Measurements from ENCODE around the gene GADD45A. TPM values are rescaled to one million over a fixed set of nuclear protein-coding genes. Genes with fewer than 3 reads are reported as not detected.

Gene GADD45A
- total RNA-seq, 1 experiment from 2014 or later: 58.6 TPM

GRCh38 chr1:67696708-67697107 is 11.7 kb downstream of the GADD45A start:
- Mint-ChIP-seq H3K36me3 (ENCODE audit: insufficient read depth, unreplicated experiment) (peaks cover 6% of the 10 kb centered on the region), H3K4me3 (ENCODE audit: unreplicated experiment) (no peak overlapping the region), H3K27ac (ENCODE audit: unreplicated experiment) (no peak overlapping the region), H3K9me3 (ENCODE audit: unreplicated experiment) (no peaks in the 10 kb centered on the region), H3K4me1 (ENCODE audit: low read depth, unreplicated experiment) (peaks cover 22% of the 10 kb centered on the region), H3K27me3 (ENCODE audit: insufficient read depth, unreplicated experiment) (no peaks in the 10 kb centered on the region)
- Histone ChIP-seq H3K9me3 (no peaks in the 10 kb centered on the region), H3K4me1 (peaks cover 19% of the 10 kb centered on the region), H3K27me3 (replicated peaks; ENCODE audit: control insufficient read depth, insufficient read depth, low read length) (no peaks in the 10 kb centered on the region), H3K36me3 (ENCODE audit: control insufficient read depth, insufficient read depth, low read length) (no peaks in the 10 kb centered on the region), H3K4me3 (ENCODE audit: low read depth, low read length) (no peak overlapping the region)
- no peak for DNase-seq
- no peak for TF ChIP-seq CTCF (IDR thresholded peaks at IDR 0.05; ENCODE audit: insufficient read depth in 1 of 2, low read depth in 1 of 2, low read length in 1 of 2, severe bottlenecking in 1 of 2, unreplicated experiment in 1 of 2)
- ChIA-PET CTCF (no interaction called here), POLR2A (no interaction called here)
- BruUV-seq (replicated peaks): no TSS peak
- intact Hi-C loops (cut with micrococcal nuclease; ENCODE audit: unreplicated experiment): no loop called here

- Mint-ChIP-seq H3K9me3 (ENCODE audit: unreplicated experiment) (no peaks in the 10 kb centered on the region), H3K36me3 (ENCODE audit: insufficient read depth, unreplicated experiment) (peaks cover 13% of the 10 kb centered on the region), H3K4me3 (ENCODE audit: unreplicated experiment) (peak overlapping the region; percentile 65), H3K27ac (ENCODE audit: unreplicated experiment) (peak overlapping the region; percentile 96), H3K4me1 (ENCODE audit: low read depth, unreplicated experiment) (peaks cover 16% of the 10 kb centered on the region), H3K27me3 (ENCODE audit: insufficient read depth, unreplicated experiment) (no peaks in the 10 kb centered on the region)
- Histone ChIP-seq H3K36me3 (ENCODE audit: control insufficient read depth, insufficient read depth, low read length) (no peaks in the 10 kb centered on the region), H3K9me3 (no peaks in the 10 kb centered on the region), H3K27me3 (replicated peaks; ENCODE audit: control insufficient read depth, insufficient read depth, low read length) (no peaks in the 10 kb centered on the region), H3K4me3 (ENCODE audit: low read depth, low read length) (no peak overlapping the region), H3K4me1 (peaks cover 19% of the 10 kb centered on the region)
- intact Hi-C loops (cut with micrococcal nuclease; ENCODE audit: unreplicated experiment): loop anchor here (1.0 to 5.0 kb wide), 4 partner anchors 15 to 128 kb away; partner anchors contain the start of gene GADD45A
- DNase-seq: no peak
- ChIA-PET POLR2A (interaction anchor here (0.6 to 1.5 kb wide), 2 partner anchors 15 to 51 kb away, joined by 5 to 11 read pairs; partner anchors contain the start of gene GADD45A), CTCF (interaction anchor here (0.6 to 1.7 kb wide), 15 partner anchors 13 to 852 kb away, joined by 3 to 8 read pairs (median 3); partner anchors contain the start of gene GADD45A)
- BruUV-seq (replicated peaks): TSS peak; percentile 45
- no peak for TF ChIP-seq CTCF (IDR thresholded peaks at IDR 0.05; ENCODE audit: insufficient read depth in 1 of 2, low read depth in 1 of 2, low read length in 1 of 2, severe bottlenecking in 1 of 2, unreplicated experiment in 1 of 2)
Observed at GRCh38 chr1:67700220-67700619, 15.2 kb downstream of the GADD45A start.

- peak; percentile 85 to 90 for DNase-seq
- Histone ChIP-seq H3K27me3 (replicated peaks; ENCODE audit: control insufficient read depth, insufficient read depth, low read length) (no peaks in the 10 kb centered on the region), H3K4me3 (ENCODE audit: low read depth, low read length) (no peak overlapping the region), H3K4me1 (peaks cover 19% of the 10 kb centered on the region), H3K9me3 (no peaks in the 10 kb centered on the region), H3K36me3 (ENCODE audit: control insufficient read depth, insufficient read depth, low read length) (no peaks in the 10 kb centered on the region)
- Mint-ChIP-seq H3K36me3 (ENCODE audit: insufficient read depth, unreplicated experiment) (peaks cover 13% of the 10 kb centered on the region), H3K27ac (ENCODE audit: unreplicated experiment) (peak overlapping the region; percentile 96), H3K9me3 (ENCODE audit: unreplicated experiment) (no peaks in the 10 kb centered on the region), H3K4me1 (ENCODE audit: low read depth, unreplicated experiment) (peaks cover 15% of the 10 kb centered on the region), H3K27me3 (ENCODE audit: insufficient read depth, unreplicated experiment) (no peaks in the 10 kb centered on the region), H3K4me3 (ENCODE audit: unreplicated experiment) (peak overlapping the region; percentile 65)
- peak; percentile 39 to 60 for TF ChIP-seq CTCF (IDR thresholded peaks at IDR 0.05; ENCODE audit: insufficient read depth in 1 of 2, low read depth in 1 of 2, low read length in 1 of 2, severe bottlenecking in 1 of 2, unreplicated experiment in 1 of 2)
- intact Hi-C loops (cut with micrococcal nuclease; ENCODE audit: unreplicated experiment): loop anchor here (1.0 to 5.0 kb wide), 4 partner anchors 16 to 129 kb away; partner anchors contain the start of gene GADD45A
- CTCF ChIA-PET: interaction anchor here (0.6 to 1.7 kb wide), 16 partner anchors 14 to 851 kb away, joined by 3 to 8 read pairs (median 3); partner anchors contain the start of gene GADD45A
- BruUV-seq (replicated peaks): no TSS peak
- POLR2A ChIA-PET: interaction anchor here (0.6 to 1.5 kb wide), 2 partner anchors 16 to 50 kb away, joined by 5 to 11 read pairs; partner anchors contain the start of gene GADD45A
Observed at GRCh38 chr1:67700692-67701410, 15.8 kb downstream of the GADD45A start.

Measured in Caco-2 (cell line).